ENCODE data around the gene TARBP1. TPM values are rescaled to one million over a fixed set of nuclear protein-coding genes. Genes with fewer than 3 reads are reported as not detected.

Gene TARBP1
- total and polyA plus RNA-seq, 2 of the 8 experiments (the other 6 are each of a cell fraction or from before 2014, with no cell fraction given), result 21.9 to 32.3 TPM

- TF ChIP-seq TAF7 (optimal IDR thresholded peaks at IDR 0.05; ENCODE audit: borderline replicate concordance, low read depth, low read length) (no peak), CREB1 (IDR thresholded peaks at IDR 0.05) (no peak), BRCA1 (IDR thresholded peaks at IDR 0.05; ENCODE audit: low read depth, low read length) (no peak), HDAC6 (IDR thresholded peaks at IDR 0.05; ENCODE audit: low read depth, low read length) (no peak), SP4 (IDR thresholded peaks at IDR 0.05; ENCODE audit: low read length) (no peak), ATF3 (IDR thresholded peaks at IDR 0.05; ENCODE audit: insufficient read depth, low read depth, low read length) (no peak), E2F6 (IDR thresholded peaks at IDR 0.05) (no peak), SIRT6 (IDR thresholded peaks at IDR 0.05; ENCODE audit: low read length) (no peak)
These were observed 109.2 kb downstream of the TARBP1 start (continued) for GRCh38 chr1:234369784-234370183.
